ENCODE results near the gene NOC4L.

GRCh38 chr12:132130690-132131089 is 13.6 kb upstream of the NOC4L start:
- TF ChIP-seq, protein P1, sequence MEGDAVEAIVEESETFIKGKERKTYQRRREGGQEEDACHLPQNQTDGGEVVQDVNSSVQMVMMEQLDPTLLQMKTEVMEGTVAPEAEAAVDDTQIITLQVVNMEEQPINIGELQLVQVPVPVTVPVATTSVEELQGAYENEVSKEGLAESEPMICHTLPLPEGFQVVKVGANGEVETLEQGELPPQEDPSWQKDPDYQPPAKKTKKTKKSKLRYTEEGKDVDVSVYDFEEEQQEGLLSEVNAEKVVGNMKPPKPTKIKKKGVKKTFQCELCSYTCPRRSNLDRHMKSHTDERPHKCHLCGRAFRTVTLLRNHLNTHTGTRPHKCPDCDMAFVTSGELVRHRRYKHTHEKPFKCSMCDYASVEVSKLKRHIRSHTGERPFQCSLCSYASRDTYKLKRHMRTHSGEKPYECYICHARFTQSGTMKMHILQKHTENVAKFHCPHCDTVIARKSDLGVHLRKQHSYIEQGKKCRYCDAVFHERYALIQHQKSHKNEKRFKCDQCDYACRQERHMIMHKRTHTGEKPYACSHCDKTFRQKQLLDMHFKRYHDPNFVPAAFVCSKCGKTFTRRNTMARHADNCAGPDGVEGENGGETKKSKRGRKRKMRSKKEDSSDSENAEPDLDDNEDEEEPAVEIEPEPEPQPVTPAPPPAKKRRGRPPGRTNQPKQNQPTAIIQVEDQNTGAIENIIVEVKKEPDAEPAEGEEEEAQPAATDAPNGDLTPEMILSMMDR (IDR thresholded peaks at IDR 0.05), result no peak
- TF ChIP-seq POLR2AphosphoS5 (IDR thresholded peaks at IDR 0.05), result no peak
- TF ChIP-seq POLR2A (IDR thresholded peaks at IDR 0.05), result no peak
